ENCODE measurements around the gene ALOX15. TPM values are rescaled to one million over a fixed set of nuclear protein-coding genes. Genes with fewer than 3 reads are reported as not detected.

ALOX15 gene
- total and polyA plus RNA-seq, 10 of the 15 experiments (the other 5 are each of a cell fraction or from before 2014, with no cell fraction given), result 0.05 to 1.0 (median 0.24) TPM

GRCh38 chr17:4623249-4623648, 18.2 kb downstream of the ALOX15 start (continued):
- TF ChIP-seq PRDM15 (CRISPR knock-in tag; IDR thresholded peaks at IDR 0.05) (no peak), KLF5 (IDR thresholded peaks at IDR 0.05; ENCODE audit: partially characterized antibody) (no peak), FOXM1 (IDR thresholded peaks at IDR 0.05; ENCODE audit: low read depth, low read length) (no peak)

GRCh38 chr17:4622375-4622774, 19.1 kb downstream of the ALOX15 start:
- intact Hi-C loops (cut with micrococcal nuclease; ENCODE audit: unreplicated experiment) (no loop called here), in situ Hi-C loops (cut with MboI) (loop anchor here (5.0 kb wide), 1 partner anchor 55 kb away; no protein-coding TSS in a partner anchor)
- no TSS peak for BruUV-seq (replicated peaks)
- Histone ChIP-seq H3K9ac (ENCODE audit: control insufficient read depth, insufficient read depth, low read length) (no peak overlapping the region), H3K36me3 (ENCODE audit: control insufficient read depth in 2 of 2, insufficient read depth in 2 of 2, low read length in 1 of 2) (no peaks in the 10 kb centered on the region), H3K9me3 (replicated peaks; ENCODE audit: control insufficient read depth, insufficient read depth, low read length) (no peaks in the 10 kb centered on the region; the same call in 2 of the 3 replicates), H3K4me1 (ENCODE audit: control insufficient read depth, insufficient read depth, low read length) (no peaks in the 10 kb centered on the region), H3K79me2 (ENCODE audit: control insufficient read depth, insufficient read depth, low read length) (no peaks in the 10 kb centered on the region), H4K20me1 (ENCODE audit: control insufficient read depth, insufficient read depth) (no peaks in the 10 kb centered on the region), H3K4me3 (no peak overlapping the region), H3K27ac (ENCODE audit: control insufficient read depth, insufficient read depth) (no peak overlapping the region), H3K4me2 (ENCODE audit: control insufficient read depth, insufficient read depth) (no peak overlapping the region), H3K27me3 (replicated peaks in 1 of 2; ENCODE audit: control insufficient read depth in 2 of 2, insufficient read depth in 2 of 2, low read length in 1 of 2) (peaks cover 0 to 3% of the 10 kb centered on the region in 2 experiments; a peak in 2 of 4 replicates), H2AFZ (ENCODE audit: control insufficient read depth, low read depth, low read length) (no peak overlapping the region)
- ChIA-PET RAD21 (ENCODE audit: unreplicated experiment) (no interaction called here), POLR2A (no interaction called here), SMC1A (ENCODE audit: uncharacterized antibody, unreplicated experiment) (no interaction called here), CTCF (interaction anchor here (0.6 to 6.0 kb wide), 2 partner anchors 55 to 59 kb away, joined by 3 to 135 read pairs; no protein-coding TSS in a partner anchor)
- FAIRE-seq (no peak), DNase-seq (ENCODE audit: low read depth, low spot score) (no peak), ATAC-seq (no peak)
- 76% methylated on average over 1 of the region's 1 CpG for WGBS (ENCODE audit: insufficient coverage, insufficient replicate concordance, low lambda C conversion rate, missing lambda C conversion rate)
- TF ChIP-seq NRF1 (conservative IDR thresholded peaks at IDR 0.05; ENCODE audit: low read depth, low read length) (no peak), STAT3 (IDR thresholded peaks at IDR 0.05; ENCODE audit: low read depth, low read length) (no peak), ESRRA (IDR thresholded peaks at IDR 0.05; ENCODE audit: low read length) (no peak), IRF4 (IDR thresholded peaks at IDR 0.05; ENCODE audit: low read depth, low read length) (no peak), ATF7 (IDR thresholded peaks at IDR 0.05; ENCODE audit: low read depth) (no peak), BHLHE40 (IDR thresholded peaks at IDR 0.05; ENCODE audit: borderline replicate concordance in 1 of 2, low read depth in 2 of 2, low read length in 1 of 2) (no peak), RCOR1 (conservative IDR thresholded peaks at IDR 0.05; ENCODE audit: low read depth, low read length) (no peak), RELB (IDR thresholded peaks at IDR 0.05; ENCODE audit: low read depth) (no peak), YY1 (IDR thresholded peaks at IDR 0.05; ENCODE audit: low read depth, low read length) (no peak), NR2C2 (IDR thresholded peaks at IDR 0.05; ENCODE audit: borderline replicate concordance, control insufficient read depth, insufficient read length, low read depth) (no peak), POLR2AphosphoS5 (IDR thresholded peaks at IDR 0.05; ENCODE audit: low read length) (no peak), E2F8 (IDR thresholded peaks at IDR 0.05; ENCODE audit: low read depth, partially characterized antibody) (no peak)
